Stromal cell of bone marrow (primary cell): ENCODE measurements around the gene DXO.
"Not testable (repeated sequence)": the region's sequence is repeated elsewhere in the genome, so short reads cannot be mapped to it uniquely, and the experiment has no call there.

ENCODE experiments used
- DNase-seq: peaks from one replicate; pipeline ENCODE4 v3.0.0-alpha.2; 2012; ENCODE audit warnings: low read depth

DXO gene

DNA sequence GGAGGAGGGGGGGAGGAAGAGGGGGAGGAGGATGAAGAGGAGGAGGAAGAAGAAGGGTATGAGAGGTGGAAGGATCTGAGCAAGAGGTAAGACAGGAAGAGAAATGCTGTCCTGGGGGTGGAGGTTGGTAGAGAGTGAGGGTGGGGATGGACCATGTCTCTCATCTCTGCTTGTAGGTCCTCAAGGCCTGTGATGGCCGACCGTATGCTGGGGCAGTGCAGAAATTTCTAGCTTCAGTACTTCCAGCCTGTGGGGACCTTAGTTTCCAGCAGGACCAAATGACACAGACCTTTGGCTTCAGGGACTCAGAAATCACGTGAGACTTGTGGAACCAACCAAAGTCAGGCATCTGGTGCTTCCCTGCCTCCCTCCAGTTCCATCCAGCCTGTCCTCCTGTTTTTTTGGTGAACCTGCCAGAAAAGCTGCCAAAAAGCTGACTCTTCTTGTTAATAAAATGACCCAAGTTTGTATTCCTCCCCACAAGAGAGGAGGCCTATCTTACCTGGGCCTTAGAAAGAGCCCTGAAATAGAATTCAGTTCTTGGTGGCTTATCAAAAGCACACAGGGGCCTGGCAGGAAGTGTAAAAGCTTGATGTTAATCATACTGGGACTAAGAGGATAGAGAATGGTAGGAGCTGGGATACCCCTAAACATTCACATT lies 7.4 kb upstream of the DXO start:
- no peak for DNase-seq

GRCh38 chr6:31978831-31979230 lies 6.9 kb upstream of the DXO start:
- no peak for DNase-seq

DNA sequence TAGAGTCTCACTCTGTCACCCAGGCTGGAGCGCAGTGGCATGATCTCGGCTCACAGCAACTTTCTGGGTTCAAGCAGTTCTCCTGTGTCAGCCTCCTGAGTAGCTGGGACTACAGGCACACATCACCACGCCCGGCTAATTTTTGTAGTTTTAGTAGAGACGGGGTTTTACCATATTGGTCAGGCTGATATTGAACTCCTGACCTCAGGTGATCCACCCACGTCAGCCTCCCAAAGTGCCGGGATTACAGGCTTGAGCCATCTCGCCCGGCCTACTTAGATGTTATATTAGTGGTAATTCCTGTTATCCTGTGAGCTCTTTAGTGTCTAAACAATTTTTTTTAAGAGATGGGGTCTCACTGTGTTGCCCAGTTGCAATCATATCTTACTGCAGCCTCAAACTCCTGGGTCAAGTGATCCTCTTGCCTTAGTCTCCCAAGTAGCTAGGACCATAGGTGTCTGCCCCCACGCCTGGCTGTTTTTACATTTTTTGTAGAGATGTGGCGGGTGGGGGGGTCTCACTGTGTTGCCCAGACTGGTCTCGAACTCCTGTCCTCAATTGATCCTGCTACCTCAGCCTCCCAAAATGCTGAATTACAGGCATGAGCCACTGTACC lies 6.0 kb upstream of the DXO start:
- DNase-seq = no peak

GRCh38 chr6:31976065-31976464 lies 4.1 kb upstream of the DXO start:
- not testable (repeated sequence) for DNase-seq

DNA sequence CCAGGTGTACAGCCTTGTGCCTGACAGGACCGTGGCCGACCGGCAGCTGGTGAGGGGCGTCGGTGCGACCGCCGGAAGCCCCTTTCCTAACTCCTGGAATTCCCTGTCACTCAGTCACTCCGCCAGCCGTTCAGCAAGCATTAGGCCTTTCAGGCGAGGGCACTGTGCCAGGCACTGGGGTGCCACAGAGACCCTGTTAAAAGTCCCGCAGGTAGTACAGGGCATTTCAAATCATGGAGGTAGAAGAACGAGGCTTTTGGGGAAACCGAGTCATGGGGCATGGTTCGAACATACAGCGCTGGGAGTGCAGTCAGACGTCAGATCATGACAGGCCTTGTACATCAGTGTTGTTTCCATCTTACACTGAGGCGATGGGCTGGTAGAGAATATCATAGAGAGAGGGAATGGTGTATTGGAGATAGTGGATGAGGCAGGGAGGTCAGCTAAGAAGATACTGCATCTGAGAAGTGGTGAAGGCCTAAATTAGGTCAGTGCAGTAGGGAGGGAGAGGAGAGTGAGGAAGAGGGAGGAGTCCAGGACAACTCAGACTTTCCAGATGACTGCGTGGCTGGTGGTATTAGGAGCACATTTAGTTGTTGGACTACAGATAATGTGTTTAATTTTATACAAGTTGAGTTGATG lies 892 bp upstream of the DXO start:
- peak; percentile 67 for DNase-seq

DNA sequence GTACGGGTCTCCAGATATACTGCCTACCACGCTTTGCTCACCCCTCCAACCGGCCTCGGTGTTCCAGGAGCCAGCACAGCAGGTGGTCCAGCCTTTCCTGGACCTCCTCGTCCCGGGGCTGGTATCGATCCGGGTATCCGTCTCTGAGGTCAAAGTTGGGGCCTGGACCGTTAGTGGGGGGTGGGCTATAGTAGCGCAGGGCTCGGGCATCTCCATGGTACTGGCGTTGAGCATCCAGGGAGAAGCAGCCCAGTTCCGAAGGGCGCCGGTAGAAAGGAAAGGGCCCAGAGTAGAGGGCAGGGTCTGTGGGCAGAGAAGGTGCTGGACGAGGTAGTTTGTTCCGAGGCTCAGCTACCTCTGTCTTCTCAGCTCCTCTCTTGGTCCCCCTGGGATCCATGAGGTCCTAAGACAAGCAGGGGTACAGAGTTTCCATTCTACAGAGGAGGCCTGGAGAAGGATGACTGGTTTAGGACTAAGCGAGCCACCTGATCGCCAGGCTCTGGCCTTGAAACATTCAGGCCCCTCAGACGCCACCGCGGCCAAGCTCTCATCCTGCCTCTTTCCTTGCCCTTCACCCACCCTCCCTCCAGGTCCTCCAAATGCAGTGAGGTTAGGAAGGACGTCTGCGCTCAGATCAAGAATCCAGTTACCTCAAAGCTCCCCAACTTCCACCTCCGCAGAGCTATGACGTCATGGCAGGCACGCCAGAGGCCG lies 502 bp downstream of the DXO start:
- no peak for DNase-seq

DNA sequence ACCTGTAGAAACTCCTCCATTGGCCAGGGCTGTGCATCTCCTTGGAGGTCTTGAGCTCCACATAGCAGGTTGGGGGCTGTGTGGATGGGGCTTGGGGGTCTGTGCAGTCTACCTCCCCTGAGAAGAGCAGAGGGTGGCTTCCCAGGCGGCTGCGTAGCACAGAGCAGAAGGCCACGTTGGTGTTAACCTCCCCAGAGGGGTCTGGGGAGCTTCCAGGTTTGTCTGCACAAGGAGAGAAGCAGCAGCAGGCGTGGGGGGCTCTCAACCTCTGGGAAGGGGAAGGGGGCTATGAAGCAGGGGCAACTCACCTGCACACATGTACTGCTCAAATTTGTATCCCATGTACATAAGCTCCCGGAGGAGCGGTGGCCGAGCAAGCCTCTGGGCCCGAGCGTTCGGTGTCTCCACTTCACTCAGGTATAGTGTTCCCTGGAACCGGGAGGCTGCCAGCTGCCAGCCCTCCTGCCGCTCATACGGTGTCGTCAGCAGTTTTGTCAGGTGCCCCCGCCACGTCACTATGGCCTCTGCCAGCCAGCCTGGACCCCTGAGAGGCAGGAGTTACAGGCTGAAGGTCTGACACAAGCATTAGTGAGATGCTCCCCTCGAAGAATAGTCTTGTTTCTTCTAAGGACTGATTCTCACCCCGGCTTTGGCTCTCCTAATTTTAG lies 1.2 kb downstream of the DXO start:
- no peak for DNase-seq

DNA sequence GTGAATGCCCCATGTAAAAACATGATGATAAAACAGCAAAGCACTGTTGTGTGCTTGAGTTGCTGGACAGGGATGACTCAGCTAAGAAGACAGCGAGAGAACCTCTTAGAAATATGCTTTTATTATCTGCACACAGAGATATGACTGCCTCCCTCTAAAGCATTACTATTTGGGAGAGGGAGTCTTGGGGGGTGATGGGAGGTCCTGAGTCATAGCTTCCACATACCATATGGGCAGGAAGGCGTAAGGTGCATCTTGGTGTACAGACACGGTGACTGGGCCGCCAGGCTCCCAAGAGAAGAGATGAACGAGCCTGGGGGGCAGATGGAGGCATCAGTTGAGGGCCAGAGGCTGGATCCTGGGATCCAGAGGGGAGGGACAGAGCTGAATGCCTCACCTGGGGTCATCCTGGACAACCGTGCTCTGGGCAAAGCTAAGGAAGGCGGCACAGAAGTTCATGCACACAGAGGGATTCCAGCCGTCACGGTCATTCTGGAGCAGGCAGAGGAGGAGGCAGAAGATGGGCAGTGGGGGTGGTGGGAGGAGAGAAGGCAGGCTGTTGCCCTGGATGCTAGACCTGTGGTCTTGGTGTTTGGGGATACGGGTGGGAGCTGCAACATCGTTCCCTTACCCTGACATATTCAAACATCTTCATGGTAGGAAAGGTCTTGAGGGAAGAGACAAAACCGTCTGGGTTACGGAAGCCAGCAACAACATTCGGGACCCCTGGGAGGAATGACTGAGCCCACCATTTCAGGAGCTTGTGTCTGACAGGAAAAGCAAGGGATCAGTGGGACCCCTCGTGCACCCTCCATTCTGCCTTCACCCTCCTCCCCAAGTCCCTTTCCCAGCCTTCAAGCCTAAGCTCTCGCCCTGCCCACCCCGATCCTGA lies 2.0 kb downstream of the DXO start:
- no peak for DNase-seq

GRCh38 chr6:31968791-31969711 lies 2.9 kb downstream of the DXO start:
- no peak for DNase-seq

GRCh38 chr6:31968326-31968725 lies 3.6 kb downstream of the DXO start:
- no peak for DNase-seq

- DNase-seq = no peak
Observed at GRCh38 chr6:31967926-31968320, 4.0 kb downstream of the DXO start.

DNA sequence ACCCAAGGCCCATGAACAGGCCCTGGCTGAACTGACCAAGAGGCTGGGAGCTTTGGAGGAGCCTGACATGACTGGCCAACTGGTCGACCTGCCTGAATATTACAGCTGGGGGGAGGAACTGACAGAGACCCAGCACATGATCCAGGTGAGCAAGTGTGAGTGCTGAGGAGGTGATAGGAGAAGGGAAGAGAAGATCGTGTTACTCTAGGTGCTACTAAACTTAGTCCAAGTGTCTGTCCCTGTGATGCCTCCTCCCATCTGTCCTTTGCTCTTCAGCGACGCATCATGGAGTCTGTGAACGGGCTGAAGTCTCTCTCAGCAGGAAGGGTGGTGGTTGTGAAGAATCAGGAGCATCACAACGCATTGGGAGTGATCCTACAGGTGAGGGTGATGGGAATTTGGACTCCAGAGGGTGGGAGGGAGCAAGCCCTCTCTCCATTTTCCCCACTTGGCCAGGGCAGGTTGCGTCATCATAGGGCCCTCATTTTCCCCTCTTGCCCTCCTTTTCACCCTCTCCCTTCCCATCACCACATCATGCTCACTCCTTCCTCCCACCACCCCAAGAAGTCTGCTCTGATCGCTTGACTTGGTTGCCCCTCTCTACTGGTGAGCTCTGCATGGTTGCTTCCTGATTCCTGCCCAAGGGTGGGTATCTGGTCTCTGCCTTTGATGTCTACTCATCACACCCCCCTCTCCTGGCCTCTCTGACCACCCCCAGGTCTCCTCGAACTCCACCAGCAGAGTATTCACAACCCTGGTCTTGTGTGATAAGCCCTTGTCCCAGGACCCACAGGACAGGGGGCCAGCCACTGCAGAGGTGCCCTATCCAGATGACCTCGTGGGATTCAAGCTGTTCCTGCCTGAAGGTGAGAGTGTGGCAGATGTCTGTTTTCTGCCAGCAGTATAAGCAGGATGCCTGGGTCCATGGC lies 4.7 kb downstream of the DXO start:
- DNase-seq = no peak

GRCh38 chr6:31966506-31966905 lies 5.4 kb downstream of the DXO start:
- DNase-seq = no peak

DNA sequence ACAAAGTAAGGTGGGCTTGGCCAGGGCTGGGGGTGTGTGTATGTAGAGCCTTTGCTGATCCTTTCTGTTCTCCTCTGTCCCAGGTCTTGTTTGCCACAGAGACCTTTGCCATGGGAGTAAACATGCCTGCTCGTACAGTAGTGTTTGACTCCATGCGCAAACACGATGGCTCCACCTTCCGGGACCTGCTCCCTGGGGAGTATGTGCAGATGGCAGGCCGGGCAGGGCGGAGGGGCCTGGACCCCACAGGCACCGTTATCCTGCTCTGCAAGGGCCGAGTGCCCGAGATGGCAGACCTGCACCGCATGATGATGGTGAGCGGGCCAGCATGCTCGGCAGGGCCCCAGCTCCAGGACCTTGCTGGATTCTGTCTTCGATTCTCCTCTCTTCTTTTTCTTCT lies 6.2 kb downstream of the DXO start:
- DNase-seq = no peak

DNA sequence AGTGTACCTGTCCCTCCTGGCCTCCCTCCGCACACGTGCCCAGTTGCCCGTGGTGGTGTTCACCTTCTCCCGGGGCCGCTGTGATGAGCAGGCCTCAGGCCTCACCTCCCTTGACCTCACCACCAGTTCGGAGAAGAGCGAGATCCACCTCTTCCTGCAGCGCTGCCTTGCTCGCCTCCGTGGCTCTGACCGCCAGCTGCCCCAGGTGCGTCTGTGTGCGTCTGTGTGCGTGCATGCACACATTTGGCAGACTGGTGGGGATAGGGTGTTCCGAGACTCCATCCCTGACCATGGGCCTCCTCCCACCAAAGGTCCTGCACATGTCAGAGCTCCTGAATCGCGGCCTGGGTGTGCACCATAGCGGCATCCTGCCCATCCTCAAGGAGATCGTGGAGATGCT lies 8.0 kb downstream of the DXO start:
- DNase-seq = no peak

GRCh38 chr6:31961616-31962015 lies 10.3 kb downstream of the DXO start:
- no peak for DNase-seq

DNA sequence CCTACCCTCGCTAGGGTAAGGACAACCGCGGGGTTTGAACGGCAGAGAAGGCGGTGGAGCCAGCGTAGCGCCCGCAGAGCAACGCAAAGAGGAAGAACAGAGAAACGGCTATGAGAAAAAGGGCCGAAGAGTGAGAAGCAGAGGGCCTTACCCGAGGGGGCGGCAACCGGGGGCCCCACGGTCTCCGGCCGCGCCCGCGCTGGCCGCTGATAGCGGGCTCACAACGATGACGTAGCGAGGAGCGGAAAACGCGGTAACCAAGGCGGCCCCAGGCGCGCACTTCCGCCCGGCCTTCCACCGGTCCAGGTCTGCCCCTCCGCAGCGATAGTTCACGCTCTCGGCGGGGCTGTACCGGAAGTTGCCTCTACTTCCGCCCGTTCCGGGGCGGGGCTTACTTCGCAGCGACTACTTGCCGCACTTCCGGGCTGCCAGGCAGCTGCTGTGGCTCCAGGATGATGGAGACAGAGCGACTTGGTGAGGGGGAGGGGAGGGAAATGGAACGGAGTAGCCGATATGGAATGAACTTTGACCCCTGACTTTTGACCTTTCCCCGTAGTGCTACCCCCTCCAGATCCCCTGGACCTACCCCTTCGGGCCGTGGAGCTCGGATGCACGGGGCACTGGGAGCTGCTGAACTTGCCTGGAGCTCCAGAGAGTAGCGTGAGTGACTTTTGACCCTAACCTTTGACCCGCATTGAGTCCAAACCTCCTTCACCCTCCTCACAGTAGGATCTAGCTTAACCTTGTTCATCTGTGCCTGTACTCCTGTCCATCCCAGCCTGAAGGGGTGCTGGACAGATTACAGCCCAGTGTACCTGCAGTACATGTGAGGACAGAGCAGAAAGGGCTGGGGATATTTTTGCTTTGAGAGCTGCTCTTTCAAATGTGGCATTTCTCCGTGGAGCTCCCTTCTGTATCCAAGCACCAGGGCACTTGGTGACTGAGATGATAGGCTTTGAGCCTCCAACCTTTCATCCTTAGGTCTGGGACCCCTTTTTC lies 12.9 kb downstream of the DXO start, which contains the start of the genes NELFE and SKIC2:
Gene NELFE, minus strand, starts transcription at position 231 of the 999 bp plus-strand sequence. CDS start 525 bp downstream, outside the sequence.
Gene SKIC2, plus strand, starts transcription at position 435 of the 999 bp plus-strand sequence. Its CDS starts 18 bp downstream, at position 453.
- peak; percentile 96 for DNase-seq

DNA sequence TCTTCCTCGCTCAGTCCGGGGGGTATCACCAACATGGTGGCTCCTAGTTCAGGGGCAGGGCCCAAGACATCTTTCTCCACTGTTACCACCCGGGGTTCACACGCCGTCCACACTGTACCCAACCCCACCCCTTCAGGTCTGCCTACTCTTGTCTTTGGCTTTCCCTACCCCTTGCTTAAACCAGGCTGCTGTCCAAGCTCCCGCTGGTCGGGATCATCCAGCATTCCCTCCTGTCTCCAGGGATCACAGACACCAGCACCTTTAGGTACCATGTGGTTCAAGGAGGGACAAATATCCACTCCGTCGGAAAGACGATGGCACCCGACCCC lies 13.6 kb downstream of the DXO start:
- DNase-seq = no peak
